K562 (cell line): ENCODE measurements around the gene FBXO10. TPM values are rescaled to one million over a fixed set of nuclear protein-coding genes. Genes with fewer than 3 reads are reported as not detected.
A peak's percentile ranks its signal among the peaks of the same experiment; 100 is the strongest.

Source experiments
- ATAC-seq: fragments of 200-7000 bp; cut with Tn5 transposase; 3 replicates; pipeline ENCODE4 v1.9.1; 2020; ENCODE audit warnings: moderate library complexity
- BruUV-seq: library from RNA; stranded (reverse); fragments of 400-500 nt; replicated peaks from 2 replicates; lab custom pipeline; 2021; lab: Mats Ljungman, UMichigan
- CTCF ChIA-PET: fragments of 300-600 bp; formaldehyde crosslinking; extraction: SDS; loops from one replicate; lab custom pipeline; 2021; ENCODE audit warnings: low intra/inter-chr PET ratio; lab: Yijun Ruan, JAX
- POLR2A ChIA-PET: fragments of 300-600, 350-650 bp; sonication (Branson Sonifier 250); formaldehyde crosslinking; extraction: SDS; loops from one replicate; lab custom pipeline; 2021; ENCODE audit warnings: antibody characterized with exemption, inconsistent platforms; lab: Yijun Ruan, JAX
- DNase-seq, 4 experiments: peaks; one replicate each; pipeline versions ENCODE4 v3.0.0 to v3.0.0-alpha.2; 2011 to 2018; ENCODE audit warnings: low spot score in 3 of 4, mixed read lengths in 3 of 4; ENCODE audit errors: extremely low read depth in 1 of 4
- FAIRE-seq: peaks from 2 replicates; lab custom pipeline; 2011; peaks lifted over from hg19 to GRCh38; lab: Jason Lieb, UNC
- H2AFZ ChIP-seq: 2 replicates; pipeline ENCODE4 v1.6.0; 2011; ENCODE audit warnings: low read depth, low read length, control low read depth, inconsistent platforms
- H3K27ac ChIP-seq: fragments of 200-600 bp; 3 replicates; pipeline ENCODE4 v1.8.0; 2011; ENCODE audit warnings: low read depth, mild to moderate bottlenecking, control low read depth, inconsistent platforms, low read length, moderate library complexity, mixed read lengths; ENCODE audit errors: extremely low read depth
- H3K27me3 ChIP-seq, 2 experiments: fragments of 300-600 bp in 1 of 2; 2 replicates in 1 of 2; 3 replicates in 1 of 2; pipeline versions ENCODE4 v1.6.0 to v1.8.0; 2011; ENCODE audit warnings: inconsistent platforms in 2 of 2, low read length in 2 of 2, mild to moderate bottlenecking in 1 of 2, mixed read lengths in 1 of 2, moderate library complexity in 1 of 2; ENCODE audit not compliant: control insufficient read depth in 2 of 2, insufficient read depth in 2 of 2
- H3K36me3 ChIP-seq: fragments of 300-600 bp; 3 replicates; pipeline ENCODE4 v1.8.0; 2011; ENCODE audit warnings: mild to moderate bottlenecking, low read length, inconsistent platforms; ENCODE audit not compliant: control insufficient read depth, insufficient read depth
- H3K4me1 ChIP-seq, 2 experiments: fragments of 200-600 bp in 1 of 2; replicated peaks in 1 of 2; 2 replicates in 1 of 2; 3 replicates in 1 of 2; pipeline versions ENCODE4 v1.5.1 to v1.8.0; 2011; ENCODE audit warnings: inconsistent platforms in 2 of 2, low read length in 2 of 2, mild to moderate bottlenecking in 1 of 2, mixed read lengths in 1 of 2, moderate library complexity in 1 of 2; ENCODE audit not compliant: control insufficient read depth in 2 of 2, insufficient read depth in 2 of 2
- H3K4me2 ChIP-seq: 2 replicates; pipeline ENCODE4 v1.6.1; 2011; ENCODE audit warnings: low read length, control low read depth, inconsistent platforms, mixed read lengths; ENCODE audit not compliant: insufficient read depth
- H3K4me3 ChIP-seq: fragments of 200-600 bp; sonication (generic), shearing (Covaris generic); 2 replicates; pipeline ENCODE4 v1.5.1; 2016; ENCODE audit warnings: control low read depth, inconsistent platforms
- H3K79me2 ChIP-seq: fragments of 200-600 bp; 3 replicates; pipeline ENCODE4 v1.8.0; 2011; ENCODE audit warnings: low read length, inconsistent platforms; ENCODE audit not compliant: control insufficient read depth, insufficient read depth
- H3K9ac ChIP-seq, 2 experiments: 2 replicates each; pipeline versions ENCODE4 v1.6.0 to v1.6.1; 2011; ENCODE audit warnings: low read depth in 2 of 2, low read length in 2 of 2, control low read depth in 1 of 2, inconsistent platforms in 1 of 2, mild to moderate bottlenecking in 1 of 2, mixed read lengths in 1 of 2; ENCODE audit not compliant: insufficient read depth in 1 of 2
- H3K9me1 ChIP-seq: one replicate; pipeline ENCODE4 v1.6.0; 2011; ENCODE audit warnings: inconsistent platforms, mild to moderate bottlenecking, low read length, moderate library complexity; ENCODE audit not compliant: control insufficient read depth, insufficient read depth
- H3K9me3 ChIP-seq: replicated peaks from 2 replicates; pipeline ENCODE4 v1.5.1; 2011; ENCODE audit warnings: low read depth, low read length, inconsistent platforms; ENCODE audit not compliant: control insufficient read depth, insufficient read depth
- H4K20me1 ChIP-seq: replicated peaks from 2 replicates; pipeline ENCODE4 v1.6.1; 2011; ENCODE audit warnings: low read length, inconsistent platforms, mixed read lengths; ENCODE audit not compliant: control insufficient read depth, insufficient read depth
- CBFA2T3 ChIP-seq: fragments of 450-650 bp; IDR thresholded peaks from 2 replicates; pipeline ENCODE4 v1.6.1; 2017
- NFXL1 ChIP-seq: fragments of 450-650 bp; formaldehyde crosslinking; IDR thresholded peaks from 2 replicates; pipeline ENCODE4 v1.4.0; 2021; ENCODE audit warnings: mild to moderate bottlenecking
- RBM34 ChIP-seq: fragments of 200-400 bp; formaldehyde crosslinking; IDR thresholded peaks from 2 replicates; pipeline ENCODE4 v1.6.1; 2018; ENCODE audit warnings: low read length, borderline replicate concordance; ENCODE audit not compliant: insufficient read depth
- ZNF121 ChIP-seq: sonication (generic); formaldehyde crosslinking; conservative IDR thresholded peaks from 2 replicates; pipeline ENCODE4 v1.8.0; 2022; ENCODE audit warnings: missing genetic modification reagents
- WGBS: fragments of 100-300 bp; shearing (Covaris generic); methylation state at CpG from one replicate; pipeline ENCODE4 v1.1.6; 2016; ENCODE audit warnings: low coverage, mixed read lengths; ENCODE audit not compliant: insufficient coverage; ENCODE audit errors: missing lambda C conversion rate; 5-methylcytosine and 5-hydroxymethylcytosine counted together
- in situ Hi-C: fragments of 300-500 bp; cut with MboI; formaldehyde crosslinking; loops from 4 replicates; pipeline ENCODE4 v1.15.0; 2018; ENCODE audit warnings: inconsistent platforms, mixed read lengths
- intact Hi-C: fragments of 100-400 bp; cut with micrococcal nuclease; formaldehyde crosslinking; loops from 2 replicates; pipeline ENCODE4 v1.14.2; 2022
- polyA plus RNA-seq, 8 experiments: library from polyadenylated mRNA; depleted of rRNA in 4 of 8; stranded (reverse) in 5 of 8; unstranded in 3 of 8; fragments of >200 nt; fragmentation: Nextera tagmentation in 2 of 8; fragmentation: Illumina TruSeq in 1 of 8; extraction: Ambion mirVana in 2 of 8; extraction: Trizol in 1 of 8; gene quantifications; 2 replicates each; pipeline versions ENCODE4 v1.2.1 to v1.2.3, GENCODE V29; 2011 to 2014; ENCODE audit warnings: inconsistent platforms in 1 of 8, missing spikeins in 1 of 8
- total RNA-seq, 7 experiments: library from RNA; depleted of rRNA in 6 of 7; stranded (reverse); fragments of >200 nt in 6 of 7; fragmentation: Illumina TruSeq in 2 of 7; extraction: Trizol in 2 of 7; gene quantifications; 2 replicates each; pipeline versions ENCODE4 v1.2.1 to v1.2.3, GENCODE V29; 2011 to 2021; ENCODE audit warnings: low replicate concordance in 1 of 7
- TF ChIP-seq, protein P1 (sequence below): fragments of 450-650 bp; IDR thresholded peaks from 2 replicates; pipeline ENCODE4 v1.6.1; 2017; ENCODE audit warnings: antibody characterized with exemption

FBXO10 gene
- total and polyA plus RNA-seq, 9 of the 15 experiments (the other 6 are each of a cell fraction or from before 2014, with no cell fraction given): 0.84 to 9.9 (median 6.0) TPM

DNA sequence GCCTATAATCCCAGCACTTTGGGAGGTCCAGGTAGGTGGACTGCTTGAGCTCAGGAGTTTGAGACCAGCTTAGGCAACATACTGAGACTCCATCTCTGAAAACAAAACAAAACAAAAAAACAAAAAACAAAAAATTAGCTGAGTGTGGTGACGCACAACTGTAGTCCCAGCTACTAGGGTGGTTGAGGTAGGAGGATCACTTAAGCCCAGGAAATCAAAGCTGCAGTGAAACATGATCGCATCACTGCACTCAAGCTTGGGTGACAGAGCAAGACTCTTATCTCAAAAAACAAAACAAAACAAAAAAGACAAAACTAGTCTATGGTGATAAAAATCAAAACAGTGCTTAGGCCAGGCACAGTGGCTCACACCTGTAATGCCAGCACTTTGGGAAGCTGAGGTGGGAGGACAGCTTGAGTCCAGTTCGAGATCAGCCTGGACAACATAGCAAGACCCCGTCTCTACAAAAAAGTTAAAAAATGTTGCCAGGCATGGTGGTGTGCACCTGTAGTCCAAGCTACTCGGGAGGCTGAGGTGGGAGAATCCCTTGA, 28.8 kb downstream of the FBXO10 start:
- CTCF ChIA-PET: no interaction called here
- Histone ChIP-seq H3K4me1 (no peaks in the 10 kb centered on the region), H4K20me1 (peaks cover 3% of the 10 kb centered on the region; the same call in 1 of the 2 replicates), H3K9me1 (no peaks in the 10 kb centered on the region), H3K4me2 (no peak overlapping the region), H3K27me3 (no peaks in the 10 kb centered on the region), H2AFZ (no peak overlapping the region), H3K9ac (no peak overlapping the region), H3K36me3 (no peaks in the 10 kb centered on the region), H3K79me2 (no peaks in the 10 kb centered on the region), H3K27ac (no peak overlapping the region), H3K9me3 (no peaks in the 10 kb centered on the region), H3K4me3 (no peak overlapping the region)
- POLR2A ChIA-PET: interaction anchor here (1.1 to 1.3 kb wide), 2 partner anchors 10 to 22 kb away, joined by 4 read pairs; no protein-coding TSS in a partner anchor
- TF ChIP-seq, protein P1, sequence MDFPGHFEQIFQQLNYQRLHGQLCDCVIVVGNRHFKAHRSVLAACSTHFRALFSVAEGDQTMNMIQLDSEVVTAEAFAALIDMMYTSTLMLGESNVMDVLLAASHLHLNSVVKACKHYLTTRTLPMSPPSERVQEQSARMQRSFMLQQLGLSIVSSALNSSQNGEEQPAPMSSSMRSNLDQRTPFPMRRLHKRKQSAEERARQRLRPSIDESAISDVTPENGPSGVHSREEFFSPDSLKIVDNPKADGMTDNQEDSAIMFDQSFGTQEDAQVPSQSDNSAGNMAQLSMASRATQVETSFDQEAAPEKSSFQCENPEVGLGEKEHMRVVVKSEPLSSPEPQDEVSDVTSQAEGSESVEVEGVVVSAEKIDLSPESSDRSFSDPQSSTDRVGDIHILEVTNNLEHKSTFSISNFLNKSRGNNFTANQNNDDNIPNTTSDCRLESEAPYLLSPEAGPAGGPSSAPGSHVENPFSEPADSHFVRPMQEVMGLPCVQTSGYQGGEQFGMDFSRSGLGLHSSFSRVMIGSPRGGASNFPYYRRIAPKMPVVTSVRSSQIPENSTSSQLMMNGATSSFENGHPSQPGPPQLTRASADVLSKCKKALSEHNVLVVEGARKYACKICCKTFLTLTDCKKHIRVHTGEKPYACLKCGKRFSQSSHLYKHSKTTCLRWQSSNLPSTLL: no peak
- no peak for TF ChIP-seq RBM34
- TF ChIP-seq ZNF121 (CRISPR knock-in tag): peak; percentile 90
- TF ChIP-seq CBFA2T3: peak; percentile 19; the same call in 1 of the 2 replicates
- no peak for TF ChIP-seq NFXL1 (CRISPR knock-in tag)
- no TSS peak for BruUV-seq
- DNase-seq (no peak), FAIRE-seq (peak; percentile 11), ATAC-seq (no peak)
- in situ Hi-C loops (no loop called here), intact Hi-C loops (no loop called here)
- 45% methylated on average over 5 of the region's 5 CpGs for WGBS
